HFFc6 (cell line): ENCODE measurements around the gene NQO2. TPM values are rescaled to one million over a fixed set of nuclear protein-coding genes. Genes with fewer than 3 reads are reported as not detected.
A peak's percentile ranks its signal among the peaks of the same experiment; 100 is the strongest.

Experiments used
- DNase-seq: peaks from one replicate; pipeline ENCODE4 v3.0.0-alpha.2; 2018
- H3K27ac Mint-ChIP-seq: 2 replicates; pipeline ENCODE4 v1.8.0; 2020; ENCODE audit warnings: mild to moderate bottlenecking, mixed read lengths
- H3K27me3 Mint-ChIP-seq: 2 replicates; pipeline ENCODE4 v1.8.0; 2021; ENCODE audit warnings: mild to moderate bottlenecking, moderate library complexity, mixed read lengths; ENCODE audit not compliant: insufficient read depth
- H3K36me3 Mint-ChIP-seq: 2 replicates; pipeline ENCODE4 v1.8.0; 2021; ENCODE audit warnings: low read depth, mixed read lengths
- H3K4me1 Mint-ChIP-seq: 2 replicates; pipeline ENCODE4 v1.8.0; 2020; ENCODE audit warnings: low read depth, mixed read lengths
- H3K4me3 Mint-ChIP-seq: 2 replicates; pipeline ENCODE4 v1.8.0; 2020; ENCODE audit warnings: mild to moderate bottlenecking, moderate library complexity, mixed read lengths
- H3K9me3 Mint-ChIP-seq: 2 replicates; pipeline ENCODE4 v1.8.0; 2020; ENCODE audit warnings: mild to moderate bottlenecking, mixed read lengths
- CTCF ChIP-seq: fragments of 200-600 bp; sonication (generic); IDR thresholded peaks from 2 replicates; pipeline ENCODE4 v1.5.0; 2021; ENCODE audit warnings: antibody characterized with exemption, mild to moderate bottlenecking
- total RNA-seq, 6 experiments: library from RNA; stranded (reverse); fragmentation: NEBNext Ultra II Directional; extraction: Animal tissue kit (Norgen Biotek cat#: 25700); gene quantifications; 2 replicates in 1 of 6; 3 replicates in 5 of 6; pipeline ENCODE4 v1.2.3, GENCODE V29; 2021

The NQO2 gene
- total RNA-seq, 6 experiments from 2014 or later, result 28.9 to 48.6 (median 43.6) TPM

GRCh38 chr6:2986722-2987221 lies 12.9 kb upstream of the NQO2 start:
- H3K4me1 Mint-ChIP-seq, result peaks cover 71% of the 10 kb centered on the region
- H3K9me3 Mint-ChIP-seq, result no peaks in the 10 kb centered on the region
- no peaks in the 10 kb centered on the region for H3K36me3 Mint-ChIP-seq
- H3K27me3 Mint-ChIP-seq, result peaks cover 1% of the 10 kb centered on the region
- peak; percentile 92 for DNase-seq
- no peak for TF ChIP-seq CTCF
- peak overlapping the region; percentile 90 for H3K4me3 Mint-ChIP-seq
- H3K27ac Mint-ChIP-seq, result peak overlapping the region; percentile 94

- Mint-ChIP-seq H3K36me3 (no peaks in the 10 kb centered on the region), H3K4me1 (peaks cover 59% of the 10 kb centered on the region), H3K4me3 (peak overlapping the region; percentile 90), H3K27ac (peak overlapping the region; percentile 94), H3K9me3 (no peaks in the 10 kb centered on the region), H3K27me3 (peaks cover 1% of the 10 kb centered on the region)
- TF ChIP-seq CTCF, result no peak
- no peak for DNase-seq
Observed at GRCh38 chr6:2988094-2988425, 11.6 kb upstream of the NQO2 start.

GRCh38 chr6:2988426-2989331 lies 11.0 kb upstream of the NQO2 start:
- peak; percentile 97 for DNase-seq
- peak overlapping the region; percentile 98 for H3K27ac Mint-ChIP-seq
- H3K4me3 Mint-ChIP-seq, result peak overlapping the region; percentile 93
- H3K36me3 Mint-ChIP-seq, result no peaks in the 10 kb centered on the region
- TF ChIP-seq CTCF, result peak; percentile 91
- no peaks in the 10 kb centered on the region for H3K9me3 Mint-ChIP-seq
- peaks cover 53% of the 10 kb centered on the region for H3K4me1 Mint-ChIP-seq
- H3K27me3 Mint-ChIP-seq, result peaks cover 1% of the 10 kb centered on the region

GRCh38 chr6:2989332-2990247 lies 10.1 kb upstream of the NQO2 start:
- peak; percentile 97 for DNase-seq
- Mint-ChIP-seq H3K27me3 (peaks cover 1% of the 10 kb centered on the region), H3K27ac (peak overlapping the region; percentile 98), H3K4me3 (peak overlapping the region; percentile 93), H3K36me3 (no peaks in the 10 kb centered on the region), H3K9me3 (no peaks in the 10 kb centered on the region), H3K4me1 (peaks cover 50% of the 10 kb centered on the region)
- TF ChIP-seq CTCF, result peak; percentile 54

- peaks cover 1% of the 10 kb centered on the region; the same call in 1 of the 2 replicates for H3K27me3 Mint-ChIP-seq
- H3K27ac Mint-ChIP-seq, result peak overlapping the region; percentile 98
- no peaks in the 10 kb centered on the region for H3K36me3 Mint-ChIP-seq
- no peaks in the 10 kb centered on the region for H3K9me3 Mint-ChIP-seq
- H3K4me3 Mint-ChIP-seq, result peak overlapping the region; percentile 93
- TF ChIP-seq CTCF, result no peak
- peaks cover 44% of the 10 kb centered on the region for H3K4me1 Mint-ChIP-seq
- DNase-seq, result no peak
Observed at GRCh38 chr6:2990248-2990931, 9.3 kb upstream of the NQO2 start.
